GM19023 (cell line): ENCODE results near the gene LAMA2.

Source experiments
- ATAC-seq: cut with Tn5 transposase; IDR thresholded peaks from one replicate; pipeline ENCODE4 v1.9.1; 2021; ENCODE audit warnings: mild to moderate bottlenecking, moderate library complexity; ENCODE audit not compliant: unreplicated experiment

Gene LAMA2

DNA sequence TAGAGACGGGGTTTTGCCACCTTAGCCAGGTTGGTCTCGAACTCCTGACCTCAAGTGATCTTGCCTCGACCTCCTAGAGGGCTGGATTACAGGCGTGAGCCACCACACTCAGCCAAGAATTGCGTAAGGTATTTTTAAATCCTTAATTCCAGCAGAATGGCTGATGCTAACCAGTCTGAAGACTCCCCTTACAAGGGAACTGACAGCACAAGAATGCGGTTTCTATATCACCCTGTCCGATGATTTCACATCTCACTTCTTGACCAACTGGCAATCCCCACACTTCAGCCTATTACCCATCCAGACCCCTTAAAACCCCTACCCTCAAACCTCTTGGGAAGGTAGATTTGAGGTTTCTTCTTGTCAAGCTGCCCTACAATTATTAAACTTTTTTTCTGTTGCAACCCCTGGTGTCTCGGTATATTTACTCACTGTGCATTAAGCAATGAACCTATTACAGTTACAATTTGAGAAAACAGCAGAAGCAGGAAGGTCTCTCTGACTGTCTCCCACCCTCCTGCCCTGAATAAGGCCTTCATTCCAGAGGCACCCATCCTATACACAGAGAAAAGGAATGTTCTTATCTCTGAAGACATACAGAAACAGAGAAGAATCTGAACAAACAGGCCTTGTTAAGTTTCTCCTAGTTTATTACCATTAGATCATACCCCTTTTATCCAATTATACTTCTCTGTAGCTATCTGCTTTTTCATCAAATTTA lies 662.1 kb downstream of the LAMA2 start:
- no peak for ATAC-seq

- ATAC-seq: no peak
Observed at GRCh38 chr6:129546702-129547101, 663.8 kb downstream of the LAMA2 start.

DNA sequence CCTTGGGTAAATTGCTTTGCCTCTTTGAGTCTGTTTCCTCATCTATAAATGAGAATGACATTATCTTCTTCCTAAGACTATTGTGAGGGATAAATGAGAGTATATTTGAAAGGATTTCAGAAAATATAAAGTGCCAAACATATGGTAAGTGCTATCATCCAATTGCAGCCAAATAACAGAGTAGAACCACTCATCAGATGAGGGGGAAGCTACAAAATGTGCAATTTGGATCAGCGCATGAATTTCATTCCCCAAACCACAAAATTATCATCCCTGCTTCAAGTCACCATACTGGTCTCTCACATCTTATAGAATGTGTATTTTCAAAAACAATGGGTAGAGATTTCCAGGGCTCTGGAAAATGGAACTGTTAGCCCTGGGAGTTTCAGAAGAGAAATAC lies 668.5 kb downstream of the LAMA2 start:
- no peak for ATAC-seq

DNA sequence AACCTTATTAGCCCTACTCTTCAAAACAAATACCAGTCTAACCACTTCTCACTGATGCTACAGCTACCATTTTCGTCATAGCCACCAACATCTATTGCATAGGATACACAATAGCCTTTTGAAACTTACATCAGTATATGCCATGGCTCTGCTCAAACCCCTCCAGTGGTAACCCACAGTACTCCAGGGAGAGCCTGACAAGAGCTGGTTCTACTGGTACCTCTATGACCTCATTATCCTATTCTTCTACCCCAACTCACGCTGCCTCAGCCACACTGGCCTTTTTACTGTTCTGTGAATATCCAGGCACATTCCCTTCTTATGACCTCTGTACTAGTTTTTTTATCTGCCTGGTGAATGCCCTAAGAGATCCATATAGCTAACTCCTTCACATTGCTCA lies 669.5 kb downstream of the LAMA2 start:
- no peak for ATAC-seq

DNA sequence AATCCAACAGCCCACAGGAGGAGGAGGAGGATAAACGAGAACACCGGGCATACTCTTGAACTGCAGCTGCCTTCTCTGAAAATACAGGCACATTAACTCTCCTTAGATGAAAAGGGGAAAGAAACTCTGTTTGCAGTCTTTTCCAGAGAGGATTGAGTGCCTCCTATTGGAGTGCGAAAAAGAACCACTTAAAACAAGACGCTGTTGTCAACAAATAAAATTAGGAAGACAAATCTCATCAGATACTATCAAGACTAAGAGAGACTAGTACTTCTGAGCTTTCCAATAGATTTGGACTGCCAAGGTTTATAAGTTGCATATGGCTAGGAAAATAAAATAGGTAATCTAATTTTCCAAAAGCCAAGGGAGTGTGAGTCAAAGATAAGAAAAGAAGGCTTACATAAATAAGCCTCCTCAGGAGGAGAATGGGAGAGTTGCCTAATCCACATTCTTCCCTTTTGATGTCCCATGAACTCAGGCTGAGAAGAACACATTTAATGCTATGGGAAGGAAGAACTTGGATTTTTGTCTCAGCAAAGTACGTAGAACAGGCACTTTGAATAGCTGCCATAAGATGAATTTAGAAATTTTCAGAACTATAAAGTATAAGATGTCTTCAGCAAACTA lies 672.4 kb downstream of the LAMA2 start:
- ATAC-seq: no peak

DNA sequence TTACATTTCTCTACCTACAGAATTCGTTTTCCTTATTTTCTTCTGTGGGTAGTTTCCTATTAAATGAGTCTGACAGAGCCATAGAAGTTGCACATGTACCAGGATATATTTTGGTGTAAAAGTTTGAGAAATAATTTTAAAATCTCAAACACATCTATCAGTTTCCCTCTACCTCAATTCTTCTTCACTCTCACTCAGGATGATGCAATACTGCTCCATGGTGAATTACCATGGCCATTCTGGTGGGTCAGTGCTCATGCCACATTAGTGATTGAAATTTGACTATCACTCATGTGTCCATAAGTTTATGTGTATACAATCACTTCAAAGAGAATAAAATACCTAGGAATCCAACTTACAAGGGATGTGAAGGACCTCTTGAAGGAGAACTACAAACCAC lies 675.3 kb downstream of the LAMA2 start:
- ATAC-seq: no peak

DNA sequence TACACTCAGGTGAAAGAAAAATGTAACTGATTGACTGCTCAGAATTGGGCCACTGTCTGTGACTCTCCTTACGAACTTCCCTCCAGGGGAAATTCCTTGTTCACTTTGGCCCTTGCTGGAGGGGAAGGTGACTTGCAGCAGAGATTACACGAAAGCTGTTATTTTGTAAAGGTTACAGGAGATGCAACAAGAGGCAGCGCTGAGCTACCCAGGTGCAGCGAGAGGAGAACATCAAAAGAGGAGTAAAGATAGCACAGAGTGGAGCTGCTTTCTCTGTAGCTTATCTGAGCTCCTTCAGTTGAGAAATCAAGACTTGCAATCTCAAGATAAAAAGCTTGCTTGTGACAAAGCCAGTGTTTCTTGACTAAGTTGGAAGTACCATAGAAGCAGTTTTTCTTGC lies 682.4 kb downstream of the LAMA2 start:
- no peak for ATAC-seq

- no peak for ATAC-seq
Observed at GRCh38 chr6:129565811-129566210, 682.9 kb downstream of the LAMA2 start.
